ENCODE measurements around the gene NTNG1.

The NTNG1 gene

DNA sequence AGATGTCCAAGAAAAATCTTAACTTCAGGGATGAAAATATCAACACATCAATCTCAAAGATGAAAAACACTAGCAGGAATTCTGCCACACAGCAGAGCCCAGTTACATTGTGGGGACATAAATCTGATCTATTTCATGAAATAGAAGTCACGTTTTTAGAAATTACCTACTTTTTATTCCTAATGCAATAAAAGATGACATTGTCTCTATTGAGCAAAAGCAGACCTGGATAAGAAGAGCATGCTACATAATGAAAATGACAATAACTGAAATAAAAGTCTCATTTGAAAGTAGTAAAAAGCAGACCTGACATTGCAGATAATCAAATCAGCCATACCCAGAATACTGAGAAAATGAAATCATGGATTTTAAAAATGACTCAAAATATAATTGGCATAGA lies 156.8 kb downstream of the NTNG1 start:
- no peaks in the 10 kb centered on the region for H3K9me3 ChIP-seq (ENCODE audit: control insufficient read depth in 1 of 2, low read length in 2 of 2)
- H3K27ac ChIP-seq (ENCODE audit: low read length): no peak overlapping the region
- H3K36me3 ChIP-seq (ENCODE audit: control insufficient read depth in 1 of 2, insufficient read depth in 2 of 2, low read length in 2 of 2): no peaks in the 10 kb centered on the region
- no peak overlapping the region for H3K4me3 ChIP-seq (ENCODE audit: low read depth in 1 of 2, low read length in 2 of 2)
- H3K4me1 ChIP-seq (ENCODE audit: control insufficient read depth in 1 of 2, insufficient read depth in 2 of 2, low read length in 2 of 2): no peaks in the 10 kb centered on the region
- H3K27me3 ChIP-seq (ENCODE audit: low read depth, low read length): no peaks in the 10 kb centered on the region

DNA sequence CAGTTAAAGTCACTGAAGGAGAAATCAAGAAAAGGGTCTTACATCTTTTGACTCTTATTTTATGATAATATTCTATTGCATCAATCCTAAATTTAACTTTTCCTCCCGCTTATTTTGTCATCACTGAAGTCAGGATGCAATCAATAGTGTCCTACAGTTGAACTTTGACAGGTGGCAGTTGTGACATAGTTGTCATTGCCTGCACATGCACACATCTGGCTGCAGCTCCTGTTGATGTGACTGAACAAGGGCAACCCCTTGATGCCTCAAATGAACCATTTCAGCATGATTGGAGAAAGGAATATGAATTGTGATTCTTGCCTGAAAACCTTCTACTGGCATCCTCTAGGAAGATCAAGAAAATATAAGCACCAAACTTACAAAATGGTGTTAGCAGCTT lies 157.7 kb downstream of the NTNG1 start:
- H3K27ac ChIP-seq (ENCODE audit: low read length): no peak overlapping the region
- H3K4me1 ChIP-seq (ENCODE audit: control insufficient read depth in 1 of 2, insufficient read depth in 2 of 2, low read length in 2 of 2): no peaks in the 10 kb centered on the region
- H3K36me3 ChIP-seq (ENCODE audit: control insufficient read depth in 1 of 2, insufficient read depth in 2 of 2, low read length in 2 of 2): no peaks in the 10 kb centered on the region
- H3K4me3 ChIP-seq (ENCODE audit: low read depth in 1 of 2, low read length in 2 of 2): no peak overlapping the region
- H3K27me3 ChIP-seq (ENCODE audit: low read depth, low read length): no peaks in the 10 kb centered on the region
- H3K9me3 ChIP-seq (ENCODE audit: control insufficient read depth in 1 of 2, low read length in 2 of 2): no peaks in the 10 kb centered on the region

DNA sequence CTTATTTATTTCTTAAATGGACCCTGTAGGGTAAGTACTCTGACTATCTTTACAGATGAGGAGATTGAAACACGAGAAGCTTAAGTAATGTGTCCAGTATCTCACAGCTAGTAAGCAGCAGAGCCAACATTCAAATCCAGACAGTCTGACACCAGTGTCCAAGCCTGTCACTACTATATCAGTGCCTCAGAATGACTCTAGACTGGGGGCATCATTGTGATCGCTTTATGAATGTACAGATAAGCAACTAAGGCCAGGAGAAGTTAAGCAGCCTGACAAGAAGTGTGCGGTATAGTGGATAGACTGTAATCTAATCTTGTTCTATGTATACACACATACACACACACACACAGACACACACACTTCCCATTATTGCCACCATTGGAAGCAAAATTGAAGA lies 158.7 kb downstream of the NTNG1 start:
- Histone ChIP-seq H3K36me3 (ENCODE audit: control insufficient read depth in 1 of 2, insufficient read depth in 2 of 2, low read length in 2 of 2) (no peaks in the 10 kb centered on the region), H3K4me1 (ENCODE audit: control insufficient read depth in 1 of 2, insufficient read depth in 2 of 2, low read length in 2 of 2) (no peaks in the 10 kb centered on the region), H3K27ac (ENCODE audit: low read length) (no peak overlapping the region), H3K4me3 (ENCODE audit: low read depth in 1 of 2, low read length in 2 of 2) (no peak overlapping the region), H3K27me3 (ENCODE audit: low read depth, low read length) (no peaks in the 10 kb centered on the region), H3K9me3 (ENCODE audit: control insufficient read depth in 1 of 2, low read length in 2 of 2) (no peaks in the 10 kb centered on the region)

DNA sequence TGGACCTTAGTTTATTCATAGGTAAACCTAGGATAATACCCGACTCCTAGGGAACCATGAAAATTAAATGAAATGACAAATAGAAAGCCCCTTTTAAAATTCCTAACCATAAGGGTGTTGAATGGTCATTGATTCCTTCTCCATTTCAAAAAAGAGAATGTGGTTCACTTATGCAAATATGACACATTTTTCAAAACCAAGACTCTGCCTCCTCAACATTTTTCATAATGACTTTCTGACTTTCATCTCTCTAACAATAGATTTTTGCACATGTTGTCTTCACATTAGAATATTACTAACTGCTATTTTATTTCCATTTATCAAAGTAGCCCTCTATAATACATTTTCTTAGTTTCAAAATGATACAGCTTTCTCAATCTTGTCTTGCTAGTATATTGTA lies 169.1 kb downstream of the NTNG1 start:
- Histone ChIP-seq H3K4me1 (ENCODE audit: control insufficient read depth in 1 of 2, insufficient read depth in 2 of 2, low read length in 2 of 2) (no peaks in the 10 kb centered on the region), H3K27ac (ENCODE audit: low read length) (no peak overlapping the region), H3K36me3 (ENCODE audit: control insufficient read depth in 1 of 2, insufficient read depth in 2 of 2, low read length in 2 of 2) (no peaks in the 10 kb centered on the region), H3K27me3 (ENCODE audit: low read depth, low read length) (no peaks in the 10 kb centered on the region), H3K9me3 (ENCODE audit: control insufficient read depth in 1 of 2, low read length in 2 of 2) (no peaks in the 10 kb centered on the region), H3K4me3 (ENCODE audit: low read depth in 1 of 2, low read length in 2 of 2) (no peak overlapping the region)

DNA sequence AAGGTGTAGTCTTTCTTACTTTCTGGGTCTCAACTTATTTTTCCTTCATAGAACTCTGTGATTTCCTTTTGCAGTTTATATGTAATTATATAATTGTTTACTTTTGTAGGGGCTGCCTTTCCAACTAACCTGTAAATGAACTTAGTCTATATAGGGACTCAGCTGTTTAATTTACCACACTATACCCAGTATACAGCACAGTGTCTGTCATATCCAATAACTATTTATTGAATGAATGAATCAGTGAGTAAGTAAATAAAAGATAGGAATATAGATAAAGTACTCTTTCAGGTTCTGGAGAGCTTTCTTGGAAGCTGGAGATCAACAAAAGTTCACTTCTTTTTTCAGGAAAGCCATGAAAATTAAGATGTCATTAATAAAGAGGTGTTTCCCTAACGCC lies 174.8 kb downstream of the NTNG1 start:
- Histone ChIP-seq H3K9me3 (ENCODE audit: control insufficient read depth in 1 of 2, low read length in 2 of 2) (no peaks in the 10 kb centered on the region), H3K27ac (ENCODE audit: low read length) (no peak overlapping the region), H3K27me3 (ENCODE audit: low read depth, low read length) (no peaks in the 10 kb centered on the region), H3K36me3 (ENCODE audit: control insufficient read depth in 1 of 2, insufficient read depth in 2 of 2, low read length in 2 of 2) (no peaks in the 10 kb centered on the region), H3K4me1 (ENCODE audit: control insufficient read depth in 1 of 2, insufficient read depth in 2 of 2, low read length in 2 of 2) (no peaks in the 10 kb centered on the region), H3K4me3 (ENCODE audit: low read depth in 1 of 2, low read length in 2 of 2) (no peak overlapping the region)

DNA sequence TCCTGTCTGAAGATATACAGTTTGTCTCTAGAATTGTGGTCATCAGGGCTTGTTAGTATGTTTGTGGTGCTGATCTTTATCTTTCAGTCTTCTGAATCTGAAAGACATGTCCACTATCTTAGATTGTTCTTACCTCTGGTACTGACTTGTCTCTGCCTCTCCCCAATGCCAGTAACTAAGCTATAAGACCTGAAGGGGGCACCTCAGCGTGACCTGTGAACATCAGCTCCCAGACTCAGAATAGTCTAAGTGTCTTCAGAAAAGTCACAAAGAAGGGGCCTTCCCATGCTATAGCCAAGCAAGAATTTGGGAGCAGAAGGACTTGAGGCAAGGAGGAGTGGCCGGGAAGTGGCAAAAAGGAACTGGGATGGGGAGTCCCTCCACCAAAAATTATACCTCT lies 178.1 kb downstream of the NTNG1 start:
- no peak overlapping the region for H3K27ac ChIP-seq (ENCODE audit: low read length)
- H3K4me3 ChIP-seq (ENCODE audit: low read depth in 1 of 2, low read length in 2 of 2): no peak overlapping the region
- H3K27me3 ChIP-seq (ENCODE audit: low read depth, low read length): no peaks in the 10 kb centered on the region
- H3K36me3 ChIP-seq (ENCODE audit: control insufficient read depth in 1 of 2, insufficient read depth in 2 of 2, low read length in 2 of 2): no peaks in the 10 kb centered on the region
- no peaks in the 10 kb centered on the region for H3K9me3 ChIP-seq (ENCODE audit: control insufficient read depth in 1 of 2, low read length in 2 of 2)
- H3K4me1 ChIP-seq (ENCODE audit: control insufficient read depth in 1 of 2, insufficient read depth in 2 of 2, low read length in 2 of 2): no peaks in the 10 kb centered on the region

- H3K4me3 ChIP-seq (ENCODE audit: low read depth in 1 of 2, low read length in 2 of 2): no peak overlapping the region
- no peaks in the 10 kb centered on the region for H3K9me3 ChIP-seq (ENCODE audit: control insufficient read depth in 1 of 2, low read length in 2 of 2)
- no peaks in the 10 kb centered on the region for H3K27me3 ChIP-seq (ENCODE audit: low read depth, low read length)
- H3K27ac ChIP-seq (ENCODE audit: low read length): no peak overlapping the region
- no peaks in the 10 kb centered on the region for H3K36me3 ChIP-seq (ENCODE audit: control insufficient read depth in 1 of 2, insufficient read depth in 2 of 2, low read length in 2 of 2)
- no peaks in the 10 kb centered on the region for H3K4me1 ChIP-seq (ENCODE audit: control insufficient read depth in 1 of 2, insufficient read depth in 2 of 2, low read length in 2 of 2)
Observed at GRCh38 chr1:107323784-107324183, 182.9 kb downstream of the NTNG1 start.

DNA sequence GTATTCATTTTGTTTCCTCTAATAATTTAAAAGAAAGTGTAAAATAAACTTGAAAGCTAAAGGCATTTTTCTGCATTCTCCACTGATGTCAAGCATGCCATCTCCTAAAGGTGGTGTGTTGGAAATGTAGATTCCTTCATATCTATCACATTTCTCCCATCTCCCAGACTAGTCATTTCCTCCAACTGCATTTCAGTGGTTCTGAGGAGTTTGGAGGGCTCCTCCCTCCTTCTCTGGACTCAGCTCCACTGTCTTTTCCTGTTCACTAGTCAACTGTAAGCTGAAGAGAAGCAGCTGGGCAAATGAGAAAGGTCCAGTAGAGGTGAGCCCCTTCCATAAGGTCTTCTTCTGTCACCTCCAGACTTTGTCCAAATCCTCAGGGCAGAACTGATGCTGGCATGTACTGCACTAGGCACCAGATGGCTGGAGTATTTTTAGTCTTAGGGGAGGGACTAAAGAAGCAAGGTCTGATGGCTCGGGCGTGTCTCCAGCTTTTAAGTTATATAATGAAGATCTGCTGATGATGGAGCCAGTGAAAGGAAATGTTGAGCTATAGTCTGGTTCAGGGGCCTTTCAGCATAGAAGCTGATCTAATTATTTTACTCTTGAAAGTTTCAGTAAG lies 186.1 kb downstream of the NTNG1 start:
- Histone ChIP-seq H3K4me3 (ENCODE audit: low read depth in 1 of 2, low read length in 2 of 2) (no peak overlapping the region), H3K27me3 (ENCODE audit: low read depth, low read length) (no peaks in the 10 kb centered on the region), H3K9me3 (ENCODE audit: control insufficient read depth in 1 of 2, low read length in 2 of 2) (no peaks in the 10 kb centered on the region), H3K4me1 (ENCODE audit: control insufficient read depth in 1 of 2, insufficient read depth in 2 of 2, low read length in 2 of 2) (no peaks in the 10 kb centered on the region), H3K36me3 (ENCODE audit: control insufficient read depth in 1 of 2, insufficient read depth in 2 of 2, low read length in 2 of 2) (no peaks in the 10 kb centered on the region), H3K27ac (ENCODE audit: low read length) (no peak overlapping the region)

GRCh38 chr1:107327446-107327845 lies 186.6 kb downstream of the NTNG1 start:
- H3K4me1 ChIP-seq (ENCODE audit: control insufficient read depth in 1 of 2, insufficient read depth in 2 of 2, low read length in 2 of 2): no peaks in the 10 kb centered on the region
- no peak overlapping the region for H3K27ac ChIP-seq (ENCODE audit: low read length)
- H3K9me3 ChIP-seq (ENCODE audit: control insufficient read depth in 1 of 2, low read length in 2 of 2): no peaks in the 10 kb centered on the region
- H3K27me3 ChIP-seq (ENCODE audit: low read depth, low read length): no peaks in the 10 kb centered on the region
- H3K36me3 ChIP-seq (ENCODE audit: control insufficient read depth in 1 of 2, insufficient read depth in 2 of 2, low read length in 2 of 2): no peaks in the 10 kb centered on the region
- no peak overlapping the region for H3K4me3 ChIP-seq (ENCODE audit: low read depth in 1 of 2, low read length in 2 of 2)

- H3K27me3 ChIP-seq (ENCODE audit: low read depth, low read length): no peaks in the 10 kb centered on the region
- H3K27ac ChIP-seq (ENCODE audit: low read length): no peak overlapping the region
- no peaks in the 10 kb centered on the region for H3K9me3 ChIP-seq (ENCODE audit: control insufficient read depth in 1 of 2, low read length in 2 of 2)
- H3K4me1 ChIP-seq (ENCODE audit: control insufficient read depth in 1 of 2, insufficient read depth in 2 of 2, low read length in 2 of 2): no peaks in the 10 kb centered on the region
- no peaks in the 10 kb centered on the region for H3K36me3 ChIP-seq (ENCODE audit: control insufficient read depth in 1 of 2, insufficient read depth in 2 of 2, low read length in 2 of 2)
- no peak overlapping the region for H3K4me3 ChIP-seq (ENCODE audit: low read depth in 1 of 2, low read length in 2 of 2)
Observed at GRCh38 chr1:107328087-107328486, 187.2 kb downstream of the NTNG1 start.

GRCh38 chr1:107339775-107340174 lies 198.9 kb downstream of the NTNG1 start:
- no peaks in the 10 kb centered on the region for H3K27me3 ChIP-seq (ENCODE audit: low read depth, low read length)
- H3K36me3 ChIP-seq (ENCODE audit: control insufficient read depth in 1 of 2, insufficient read depth in 2 of 2, low read length in 2 of 2): no peaks in the 10 kb centered on the region
- H3K4me1 ChIP-seq (ENCODE audit: control insufficient read depth in 1 of 2, insufficient read depth in 2 of 2, low read length in 2 of 2): no peaks in the 10 kb centered on the region
- no peak overlapping the region for H3K4me3 ChIP-seq (ENCODE audit: low read depth in 1 of 2, low read length in 2 of 2)
- no peak overlapping the region for H3K27ac ChIP-seq (ENCODE audit: low read length)
- no peaks in the 10 kb centered on the region for H3K9me3 ChIP-seq (ENCODE audit: control insufficient read depth in 1 of 2, low read length in 2 of 2)

DNA sequence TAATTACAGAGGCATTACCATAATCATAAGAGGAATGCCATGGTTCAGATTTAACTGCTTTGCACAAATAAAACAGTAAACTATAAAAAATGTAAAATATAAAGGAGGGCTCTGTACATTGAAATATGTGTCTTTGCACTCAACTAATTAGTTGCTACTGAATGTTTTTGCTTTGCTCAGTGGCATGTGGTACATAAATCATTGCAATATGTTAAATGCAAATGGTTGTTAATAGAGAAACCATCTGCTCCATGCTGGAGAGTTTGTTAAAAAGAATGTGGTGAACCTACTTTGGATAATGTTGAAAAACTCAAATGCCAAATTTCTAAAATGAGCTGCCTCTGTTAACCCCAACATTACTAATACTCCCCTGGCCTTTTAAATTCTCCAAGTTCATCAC lies 201.5 kb downstream of the NTNG1 start:
- no peak overlapping the region for H3K27ac ChIP-seq (ENCODE audit: low read length)
- no peaks in the 10 kb centered on the region for H3K36me3 ChIP-seq (ENCODE audit: control insufficient read depth in 1 of 2, insufficient read depth in 2 of 2, low read length in 2 of 2)
- no peaks in the 10 kb centered on the region for H3K27me3 ChIP-seq (ENCODE audit: low read depth, low read length)
- no peak overlapping the region for H3K4me3 ChIP-seq (ENCODE audit: low read depth in 1 of 2, low read length in 2 of 2)
- H3K4me1 ChIP-seq (ENCODE audit: control insufficient read depth in 1 of 2, insufficient read depth in 2 of 2, low read length in 2 of 2): no peaks in the 10 kb centered on the region
- no peaks in the 10 kb centered on the region for H3K9me3 ChIP-seq (ENCODE audit: control insufficient read depth in 1 of 2, low read length in 2 of 2)
